G401.6 (cell line): ENCODE data around the gene UGT1A5.

Experiments used
- FAIRE-seq: peaks from 2 replicates; lab custom pipeline; 2012; peaks lifted over from hg19 to GRCh38; lab: Jason Lieb, UNC

Gene UGT1A5

DNA sequence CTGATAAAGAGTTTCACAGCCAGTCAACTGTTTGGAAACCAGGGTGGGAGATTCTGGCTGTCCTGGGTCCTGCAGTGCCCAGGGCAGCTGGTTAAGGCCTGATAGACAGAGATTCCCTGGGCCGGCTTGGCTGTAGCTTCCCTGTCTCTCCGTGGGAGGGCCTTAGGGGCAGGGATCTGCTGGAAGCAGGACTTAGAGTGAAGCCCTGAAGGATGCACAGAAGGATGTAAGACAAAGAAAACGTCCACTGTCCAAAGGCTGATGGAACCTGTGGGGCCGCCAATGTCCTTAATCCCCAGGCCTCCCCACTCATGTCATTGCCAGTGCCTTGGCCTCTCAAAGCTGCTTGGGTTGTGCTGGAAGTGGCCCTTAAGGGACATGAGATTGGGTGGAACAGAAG lies 98.4 kb downstream of the UGT1A5 start:
- FAIRE-seq: no peak

GRCh38 chr2:233811732-233812131 lies 99.0 kb downstream of the UGT1A5 start:
- FAIRE-seq: no peak

GRCh38 chr2:233813236-233814055 lies 100.7 kb downstream of the UGT1A5 start:
- FAIRE-seq: no peak

GRCh38 chr2:233814056-233814835 lies 101.5 kb downstream of the UGT1A5 start:
- no peak for FAIRE-seq

DNA sequence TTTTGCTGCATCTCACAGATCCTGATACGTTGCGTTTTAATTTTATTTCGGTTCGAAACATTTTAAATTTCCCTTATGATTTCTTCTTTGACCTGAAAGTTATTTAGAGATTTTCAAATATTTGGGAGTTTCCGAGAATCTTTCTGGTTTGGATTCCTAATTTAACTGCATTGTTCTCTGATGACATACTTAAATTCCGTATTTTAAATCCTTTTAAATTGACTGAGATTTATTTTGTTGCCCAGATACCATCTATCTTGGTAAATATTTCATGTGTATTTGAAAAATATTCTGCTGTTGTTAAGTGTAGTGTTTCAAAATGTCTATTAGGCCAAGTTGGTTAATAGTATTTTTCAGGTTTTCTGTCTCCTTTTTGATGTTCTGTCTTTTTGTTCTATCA lies 103.2 kb downstream of the UGT1A5 start:
- FAIRE-seq: no peak

DNA sequence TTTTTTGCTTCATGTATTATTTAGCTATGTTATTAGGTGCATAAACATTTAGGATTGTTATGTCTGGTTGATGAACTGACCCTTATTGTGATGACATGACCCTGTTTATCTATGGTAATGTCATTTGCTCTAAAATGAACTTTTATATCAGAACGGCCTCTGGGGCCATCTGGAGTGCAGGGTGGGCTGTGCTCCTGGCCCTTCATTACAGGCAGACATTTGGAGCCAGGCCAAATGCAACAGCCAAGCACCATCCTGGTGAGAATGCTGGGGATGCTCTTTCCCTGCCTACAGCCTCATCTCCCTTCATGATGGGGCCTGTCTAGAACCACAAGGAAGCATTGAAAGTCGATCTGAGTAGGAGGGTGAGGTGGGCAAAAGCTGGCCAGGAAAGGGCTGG lies 103.6 kb downstream of the UGT1A5 start:
- FAIRE-seq: no peak

- no peak for FAIRE-seq
These were observed 104.1 kb downstream of the UGT1A5 start for GRCh38 chr2:233816771-233817170.

- no peak for FAIRE-seq
These were observed 104.7 kb downstream of the UGT1A5 start for GRCh38 chr2:233817361-233817911.

DNA sequence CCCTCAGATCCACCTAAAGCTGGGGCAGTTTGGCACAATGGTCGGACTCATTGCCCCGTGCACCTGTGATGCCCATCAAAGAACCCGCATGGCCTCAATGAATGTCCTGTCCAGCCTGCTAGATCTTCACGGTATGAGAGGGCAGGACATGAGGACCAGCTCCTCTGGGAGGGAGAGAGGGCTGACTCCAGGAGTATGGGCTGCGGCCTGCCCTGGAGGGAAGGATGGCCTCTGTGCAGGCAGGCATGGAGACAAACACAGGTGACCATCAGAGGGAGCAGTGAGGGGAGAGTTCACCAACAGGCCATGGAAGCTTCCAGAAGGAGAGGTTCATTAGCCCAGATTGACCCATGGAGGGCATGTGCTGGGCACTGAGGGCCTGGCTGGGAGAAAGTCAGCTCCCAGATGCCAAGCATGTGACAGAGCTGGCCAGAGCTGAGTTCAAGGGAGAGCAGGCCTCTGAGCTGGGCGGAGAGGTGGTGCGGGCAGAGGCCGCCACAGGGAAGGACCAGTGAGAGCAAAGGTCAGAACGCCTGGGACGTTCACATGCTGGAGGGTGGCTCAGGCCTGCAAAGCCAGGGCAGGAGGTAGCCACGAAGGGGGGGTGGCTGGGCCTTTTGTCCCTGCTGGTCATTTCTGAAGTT lies 105.4 kb downstream of the UGT1A5 start:
- FAIRE-seq: no peak

DNA sequence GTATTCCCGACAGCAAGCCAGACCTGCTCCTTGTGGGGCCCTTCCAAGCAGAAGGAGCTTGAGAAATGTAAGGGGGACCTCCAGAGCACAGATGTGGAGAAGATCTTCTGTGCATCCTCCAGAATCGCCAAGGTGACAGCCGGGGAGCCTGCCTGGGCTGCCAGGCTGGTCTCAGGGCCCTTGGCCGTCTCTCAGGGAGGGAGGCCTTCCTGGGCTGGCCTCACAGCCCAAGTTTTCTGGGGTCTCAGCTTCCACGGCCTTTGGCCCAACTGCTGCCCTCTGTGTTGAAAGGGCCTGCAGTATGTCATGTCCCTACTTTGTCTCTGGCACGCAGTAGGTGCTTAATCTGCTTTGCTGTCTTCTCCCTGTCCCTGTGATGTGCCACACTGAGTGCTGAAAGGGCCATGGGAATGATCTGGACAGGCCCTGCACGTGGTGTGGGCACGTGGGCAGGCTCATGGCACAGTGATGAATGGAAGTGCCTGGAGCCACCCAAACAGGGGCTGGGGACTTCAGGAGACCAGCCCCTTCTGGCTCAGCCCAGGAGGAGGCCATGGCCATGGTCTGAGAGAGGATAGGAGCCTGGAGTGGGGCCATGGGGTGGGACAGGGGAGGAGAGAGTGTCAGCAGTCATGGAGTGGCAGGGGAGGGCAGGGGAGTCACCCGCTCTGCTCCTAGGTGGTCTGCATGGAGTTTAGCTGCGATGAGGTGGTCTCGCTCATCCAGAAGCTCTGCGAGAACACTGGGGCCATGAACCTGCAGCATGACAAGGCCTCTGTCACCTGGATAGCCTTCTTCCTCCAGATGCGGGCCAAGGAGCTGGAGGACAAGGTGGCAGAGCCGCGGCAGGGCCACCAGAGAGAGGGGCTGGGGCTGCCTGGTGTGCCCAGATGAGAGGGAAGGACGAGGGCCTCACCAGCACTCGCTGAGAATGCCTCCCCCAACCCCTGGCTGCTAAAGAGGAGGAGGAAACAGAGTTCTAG lies 106.2 kb downstream of the UGT1A5 start:
- FAIRE-seq: no peak

DNA sequence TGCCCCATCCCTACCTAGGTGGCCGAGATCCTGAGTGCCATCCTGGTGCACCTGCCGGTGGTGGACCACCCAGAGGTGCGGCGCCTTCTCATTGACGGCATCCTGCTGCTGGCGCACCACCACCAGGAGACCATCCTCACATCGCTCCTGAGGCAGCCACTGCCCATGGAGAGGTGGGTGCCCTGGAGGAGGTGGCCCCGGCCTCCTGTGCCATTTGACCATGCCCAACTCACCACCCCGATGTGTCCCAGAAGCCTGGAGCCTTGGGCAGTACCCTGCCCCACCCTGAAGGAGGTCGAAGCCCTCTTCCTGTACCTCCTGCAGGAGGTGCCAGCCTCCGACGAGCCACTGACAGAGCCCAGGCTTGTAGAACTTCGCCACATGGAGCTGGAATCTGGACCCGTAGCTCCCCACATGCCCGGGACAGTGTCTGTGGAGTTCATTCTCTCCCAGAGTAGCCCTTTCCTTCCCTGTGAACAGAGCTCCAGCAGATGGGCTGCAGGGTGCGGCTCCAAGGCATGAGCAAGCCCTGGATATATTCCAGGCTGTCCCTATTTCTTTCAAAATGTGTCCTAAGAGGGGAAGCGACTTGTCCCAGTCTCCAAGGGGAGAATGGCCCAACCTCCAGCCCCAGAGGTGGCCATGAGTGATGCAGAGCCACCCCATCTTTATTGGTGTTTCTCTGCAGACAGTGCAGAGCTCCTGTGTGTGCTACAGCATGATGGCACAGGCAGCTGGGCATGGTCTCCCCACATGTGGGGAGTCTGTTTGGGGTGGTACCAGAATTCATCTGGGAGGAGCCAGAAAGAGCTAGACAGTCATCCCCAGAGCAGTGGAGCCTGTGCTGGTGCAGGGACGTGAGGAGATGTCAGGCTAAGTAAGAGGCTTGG lies 107.4 kb downstream of the UGT1A5 start:
- no peak for FAIRE-seq

GRCh38 chr2:233820774-233821105 lies 108.0 kb downstream of the UGT1A5 start:
- no peak for FAIRE-seq

DNA sequence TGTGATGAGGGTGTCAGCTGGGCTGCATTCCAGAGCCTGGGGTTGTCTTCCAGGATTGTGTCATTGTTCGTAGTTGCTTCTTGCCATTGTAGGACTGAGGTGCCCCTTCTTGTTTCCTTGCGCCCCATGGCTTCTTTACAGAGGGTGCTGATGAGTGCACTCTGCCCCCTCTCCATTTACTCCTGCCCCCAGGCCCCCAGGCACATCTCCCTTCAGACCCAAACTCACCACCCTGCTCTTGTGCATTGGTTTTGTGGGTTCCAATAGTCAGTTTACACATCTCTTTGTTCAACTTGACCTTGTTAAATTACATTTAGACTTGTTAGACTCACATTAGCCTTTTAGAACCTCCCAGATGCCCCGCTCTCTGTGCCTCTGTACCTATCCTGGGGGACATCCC lies 108.5 kb downstream of the UGT1A5 start:
- FAIRE-seq: no peak

- no peak for FAIRE-seq
These were observed 109.0 kb downstream of the UGT1A5 start for GRCh38 chr2:233821709-233822100.

- FAIRE-seq: no peak
These were observed 109.5 kb downstream of the UGT1A5 start for GRCh38 chr2:233822101-233822771.
